HG02852 (cell line): ENCODE data around the gene PEX26.

ENCODE experiments used
- ATAC-seq: cut with Tn5 transposase; IDR thresholded peaks from one replicate; pipeline ENCODE4 v1.9.1; 2021; ENCODE audit warnings: mild to moderate bottlenecking, moderate library complexity; ENCODE audit not compliant: unreplicated experiment

The PEX26 gene

DNA sequence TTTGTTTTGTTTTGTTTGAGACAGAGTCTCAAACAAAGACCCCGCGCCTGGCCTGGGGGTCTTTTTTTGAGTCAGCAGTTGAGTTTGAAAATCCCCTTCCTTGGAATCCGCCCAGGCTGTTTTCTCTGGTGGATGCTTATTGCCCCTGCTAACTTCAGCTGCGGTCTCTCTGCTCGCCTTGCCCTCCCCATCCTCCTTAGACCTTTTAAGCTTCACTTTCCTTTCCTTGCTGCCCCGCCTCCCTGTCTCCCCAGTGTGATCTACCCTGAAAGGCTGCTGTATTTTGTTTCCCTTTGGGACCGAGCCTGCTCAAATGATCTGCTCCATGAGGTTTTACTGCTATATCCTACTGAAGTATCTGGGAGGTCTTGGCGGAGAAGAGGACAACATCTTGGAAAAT, 74.7 kb downstream of the PEX26 start:
- ATAC-seq, result no peak

DNA sequence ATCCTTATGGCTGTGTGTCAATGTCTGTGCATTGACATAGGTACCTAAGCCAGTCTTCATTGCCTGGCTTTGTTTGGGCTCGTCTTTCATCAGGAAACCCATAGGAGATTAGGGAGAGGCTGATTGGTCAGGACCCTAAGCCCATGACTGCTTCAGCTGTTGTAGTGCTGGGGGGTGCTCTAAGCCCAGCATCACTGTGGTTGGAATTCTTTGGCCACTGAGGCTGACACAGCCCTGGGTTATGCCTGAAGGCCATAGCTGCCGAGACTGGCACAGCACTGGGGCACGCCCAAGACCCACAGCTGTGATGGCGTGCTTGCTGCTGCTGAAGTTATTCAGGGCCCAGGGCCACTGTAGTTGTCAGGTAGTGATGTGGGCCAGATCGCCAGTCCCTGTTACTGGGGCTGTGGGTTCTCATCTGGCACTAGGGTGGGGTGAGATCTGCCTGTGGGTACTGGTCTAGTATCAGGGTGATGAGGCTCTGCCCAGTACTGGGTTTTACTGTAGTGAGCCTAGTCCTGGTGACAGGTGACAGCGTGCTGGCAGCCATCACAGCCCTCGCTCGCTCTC, 77.1 kb downstream of the PEX26 start:
- ATAC-seq, result no peak
